Retinal pigment epithelial cell (primary cell): ENCODE measurements around the gene DSCAML1.

Source experiments
- DNase-seq: peaks from one replicate; pipeline ENCODE4 v3.0.0-alpha.2; 2010; ENCODE audit warnings: low read depth
- H3K4me3 ChIP-seq: 2 replicates; pipeline ENCODE4 v1.5.1; 2011; ENCODE audit warnings: mild to moderate bottlenecking, low read length, control low read depth, moderate library complexity
- TF ChIP-seq, protein P1 (sequence below): conservative IDR thresholded peaks from 2 replicates; pipeline ENCODE4 v1.5.1; 2011; ENCODE audit warnings: low read depth, low read length, control low read depth, inconsistent platforms

The DSCAML1 gene

DNA sequence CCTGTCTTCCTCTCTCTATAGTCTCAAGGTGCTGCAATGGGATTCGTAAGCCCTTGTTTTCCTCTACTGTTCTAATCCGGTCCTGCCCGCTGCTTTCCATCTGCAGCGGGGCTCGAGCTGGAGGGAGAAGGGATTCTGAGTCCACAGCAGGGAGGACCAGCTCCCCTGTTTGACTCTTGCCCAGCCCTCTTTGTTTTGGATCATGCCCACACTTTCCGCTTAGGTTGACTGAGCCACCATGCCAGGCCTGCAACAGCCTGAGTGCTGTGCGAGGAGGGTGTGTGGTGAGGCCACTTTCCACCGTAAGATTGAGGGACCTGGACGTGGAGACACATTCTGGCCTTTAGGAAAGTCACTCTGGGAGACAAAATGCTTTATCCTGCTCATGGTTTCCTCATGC, 411.1 kb downstream of the DSCAML1 start:
- no peak for DNase-seq
- TF ChIP-seq, protein P1, sequence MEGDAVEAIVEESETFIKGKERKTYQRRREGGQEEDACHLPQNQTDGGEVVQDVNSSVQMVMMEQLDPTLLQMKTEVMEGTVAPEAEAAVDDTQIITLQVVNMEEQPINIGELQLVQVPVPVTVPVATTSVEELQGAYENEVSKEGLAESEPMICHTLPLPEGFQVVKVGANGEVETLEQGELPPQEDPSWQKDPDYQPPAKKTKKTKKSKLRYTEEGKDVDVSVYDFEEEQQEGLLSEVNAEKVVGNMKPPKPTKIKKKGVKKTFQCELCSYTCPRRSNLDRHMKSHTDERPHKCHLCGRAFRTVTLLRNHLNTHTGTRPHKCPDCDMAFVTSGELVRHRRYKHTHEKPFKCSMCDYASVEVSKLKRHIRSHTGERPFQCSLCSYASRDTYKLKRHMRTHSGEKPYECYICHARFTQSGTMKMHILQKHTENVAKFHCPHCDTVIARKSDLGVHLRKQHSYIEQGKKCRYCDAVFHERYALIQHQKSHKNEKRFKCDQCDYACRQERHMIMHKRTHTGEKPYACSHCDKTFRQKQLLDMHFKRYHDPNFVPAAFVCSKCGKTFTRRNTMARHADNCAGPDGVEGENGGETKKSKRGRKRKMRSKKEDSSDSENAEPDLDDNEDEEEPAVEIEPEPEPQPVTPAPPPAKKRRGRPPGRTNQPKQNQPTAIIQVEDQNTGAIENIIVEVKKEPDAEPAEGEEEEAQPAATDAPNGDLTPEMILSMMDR: no peak
- no peak overlapping the region for H3K4me3 ChIP-seq

DNA sequence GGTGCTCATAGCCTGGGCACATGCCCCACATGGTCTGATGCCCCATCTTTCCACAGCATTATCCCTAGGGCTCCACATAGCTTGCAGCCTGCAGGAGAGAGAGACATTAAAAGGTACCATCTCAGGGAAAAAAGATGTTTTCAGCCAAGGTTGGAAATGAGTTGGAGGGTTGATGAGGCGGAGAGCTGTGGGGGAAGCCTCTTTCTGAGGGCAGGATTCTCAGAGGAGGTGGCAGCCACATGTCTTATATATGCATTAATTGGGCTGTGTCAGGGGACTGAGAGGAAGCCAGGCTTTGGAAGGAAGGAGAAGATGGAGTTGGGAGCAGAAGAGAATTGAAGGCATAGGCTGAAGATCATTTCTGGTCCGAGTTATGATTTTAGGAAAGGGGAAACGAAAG, 411.5 kb downstream of the DSCAML1 start:
- H3K4me3 ChIP-seq: no peak overlapping the region
- DNase-seq: no peak
- TF ChIP-seq, protein P1: no peak

DNA sequence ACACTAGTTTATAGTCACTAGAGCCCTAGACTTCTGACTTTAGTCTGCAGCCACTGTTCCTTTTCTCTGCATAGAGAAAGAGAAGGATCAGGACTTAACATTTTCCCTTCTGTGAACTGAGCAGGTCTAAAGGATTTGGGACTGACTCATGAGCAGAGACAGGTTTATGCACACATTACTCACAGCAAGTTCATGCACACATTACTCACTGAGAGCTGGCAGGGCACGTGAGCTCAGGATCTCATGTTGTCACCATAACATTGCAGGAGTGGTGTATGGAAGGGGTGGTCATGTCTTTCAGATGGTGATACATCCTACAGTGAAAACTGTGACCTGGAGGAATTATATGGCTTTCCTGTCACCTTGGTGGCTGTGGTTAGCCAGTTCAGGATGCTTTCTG, 413.0 kb downstream of the DSCAML1 start:
- no peak overlapping the region for H3K4me3 ChIP-seq
- DNase-seq: peak; percentile 97
- TF ChIP-seq, protein P1: no peak

DNA sequence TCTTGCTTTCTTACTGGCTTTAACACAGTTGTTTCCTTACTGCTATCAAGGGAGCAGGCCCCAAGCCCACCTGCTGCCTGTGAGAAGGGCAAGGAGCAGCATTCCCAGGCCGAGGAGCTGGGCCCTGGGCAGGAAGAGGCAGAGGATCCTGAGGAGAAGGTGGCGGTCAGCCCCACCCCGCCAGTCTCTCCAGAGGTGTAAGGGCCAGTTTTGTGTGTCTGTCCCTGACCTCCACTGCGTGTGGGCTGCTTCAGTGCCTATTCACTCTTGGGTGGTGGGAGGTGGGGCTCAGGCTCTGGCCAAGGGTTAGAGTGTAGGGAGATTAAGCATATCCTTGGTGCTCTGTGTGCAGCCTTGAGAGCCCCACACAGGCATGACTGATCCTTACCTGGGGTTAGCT, 414.3 kb downstream of the DSCAML1 start:
- TF ChIP-seq, protein P1: no peak
- DNase-seq: no peak

DNA sequence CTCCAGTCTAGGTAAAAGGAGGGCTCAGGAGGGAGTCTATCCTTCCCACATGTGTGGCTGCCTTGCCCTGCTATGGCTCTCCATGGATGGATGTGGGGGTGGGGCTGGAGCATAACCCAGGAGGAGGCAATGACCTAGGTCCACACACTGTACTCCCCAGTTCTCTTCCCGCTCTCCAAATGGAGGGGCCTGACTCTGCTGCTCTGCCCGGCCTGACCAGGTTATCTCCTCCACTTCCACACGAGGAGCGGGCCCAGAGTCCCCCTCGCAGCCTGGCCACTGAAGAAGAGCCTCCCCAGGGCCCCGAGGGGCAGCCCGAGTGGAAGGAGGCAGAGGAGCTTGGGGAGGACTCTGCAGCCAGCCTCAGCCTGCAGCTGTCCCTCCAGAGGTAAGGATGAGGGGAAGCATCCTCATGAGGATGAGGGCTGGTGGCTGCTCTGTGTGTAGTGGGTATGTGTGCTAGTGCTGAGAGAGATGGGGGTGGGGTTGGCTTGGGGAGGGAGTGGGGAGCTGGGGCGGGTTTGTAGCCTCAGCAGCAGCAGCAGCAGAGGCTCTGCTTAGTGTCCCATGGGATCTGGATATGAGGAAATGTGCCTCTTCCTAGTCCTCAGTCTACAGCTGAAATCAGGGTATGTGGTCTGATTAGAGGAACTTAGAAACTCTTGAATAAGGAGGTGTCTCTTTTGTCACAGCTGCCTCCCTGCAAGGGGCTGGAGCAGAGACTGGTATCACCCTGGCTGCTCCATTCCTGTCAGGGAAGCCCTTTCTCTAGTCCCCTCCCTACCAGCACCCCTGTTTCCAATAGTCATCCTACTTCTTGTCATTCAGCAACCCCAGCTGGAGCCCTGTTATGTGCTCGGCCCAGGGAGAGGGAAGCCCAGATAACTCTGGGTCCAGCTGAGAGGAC, 415.3 kb downstream of the DSCAML1 start:
- TF ChIP-seq, protein P1: no peak
- H3K4me3 ChIP-seq: no peak overlapping the region
- no peak for DNase-seq

More for the DNA sequence above, 414.3 kb downstream of the DSCAML1 start:
- H3K4me3 ChIP-seq: no peak overlapping the region

DNA sequence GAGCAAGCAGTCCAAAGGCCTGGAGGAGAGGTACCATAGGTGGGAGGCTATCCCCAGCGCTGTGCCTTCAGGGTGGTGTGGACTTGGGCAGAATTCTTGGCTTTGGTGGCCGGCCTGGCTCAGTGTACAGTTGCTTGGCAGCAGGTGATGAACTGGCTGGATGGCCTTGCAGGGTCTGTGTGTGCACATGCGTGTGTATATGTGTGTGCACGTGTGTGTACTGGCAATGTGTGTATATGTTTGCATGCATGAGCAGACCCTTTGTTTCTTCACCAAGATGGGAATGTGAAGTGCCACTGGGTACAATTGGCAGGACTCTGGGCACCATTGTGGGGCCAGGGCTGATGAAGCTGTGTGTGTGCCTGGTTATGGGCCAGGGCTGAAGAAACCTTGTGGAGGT, 416.3 kb downstream of the DSCAML1 start:
- H3K4me3 ChIP-seq: no peak overlapping the region
- TF ChIP-seq, protein P1: no peak
- DNase-seq: no peak
